Measurements from ENCODE around the gene NUDT9.
"Not testable (repeated sequence)": the region's sequence is repeated elsewhere in the genome, so short reads cannot be mapped to it uniquely, and the experiment has no call there.

Gene NUDT9

GRCh38 chr4:87490664-87491369 lies 68.4 kb downstream of the NUDT9 start:
- no peak for TF ChIP-seq CTCF (conservative IDR thresholded peaks at IDR 0.05; ENCODE audit: low read depth, low read length)
- no peak for DNase-seq (ENCODE audit: low read depth)
- no peak overlapping the region for H3K4me3 ChIP-seq (ENCODE audit: low read depth, low read length)

GRCh38 chr4:87491436-87491835 lies 69.1 kb downstream of the NUDT9 start:
- no peak overlapping the region for H3K4me3 ChIP-seq (ENCODE audit: low read depth, low read length)
- no peak for TF ChIP-seq CTCF (conservative IDR thresholded peaks at IDR 0.05; ENCODE audit: low read depth, low read length)
- no peak for DNase-seq (ENCODE audit: low read depth)

- not testable (repeated sequence) for H3K4me3 ChIP-seq (ENCODE audit: low read depth, low read length)
- peak; percentile 28 for DNase-seq (ENCODE audit: low read depth)
Observed at GRCh38 chr4:87491851-87492250, 69.5 kb downstream of the NUDT9 start.

- DNase-seq (ENCODE audit: low read depth) = no peak
- no peak overlapping the region for H3K4me3 ChIP-seq (ENCODE audit: low read depth, low read length)
- no peak for TF ChIP-seq CTCF (conservative IDR thresholded peaks at IDR 0.05; ENCODE audit: low read depth, low read length)
Observed at GRCh38 chr4:87493115-87493514, 70.7 kb downstream of the NUDT9 start.

- peak; percentile 47 for TF ChIP-seq CTCF (conservative IDR thresholded peaks at IDR 0.05; ENCODE audit: low read depth, low read length)
- H3K4me3 ChIP-seq (ENCODE audit: low read depth, low read length) = no peak overlapping the region
- DNase-seq (ENCODE audit: low read depth) = no peak
Observed at GRCh38 chr4:87497159-87497558, 74.8 kb downstream of the NUDT9 start.

- H3K4me3 ChIP-seq (ENCODE audit: low read depth, low read length) = no peak overlapping the region
- no peak for TF ChIP-seq CTCF (conservative IDR thresholded peaks at IDR 0.05; ENCODE audit: low read depth, low read length)
- DNase-seq (ENCODE audit: low read depth) = no peak
Observed at GRCh38 chr4:87497578-87497977, 75.2 kb downstream of the NUDT9 start.

GRCh38 chr4:87498446-87498900 lies 76.1 kb downstream of the NUDT9 start:
- DNase-seq (ENCODE audit: low read depth) = no peak
- TF ChIP-seq CTCF (conservative IDR thresholded peaks at IDR 0.05; ENCODE audit: low read depth, low read length) = no peak

More at GRCh38 chr4:87498446-87498900, 76.1 kb downstream of the NUDT9 start:
- no peak overlapping the region for H3K4me3 ChIP-seq (ENCODE audit: low read depth, low read length)
